ENCODE data around the gene ACAP3.

The ACAP3 gene

DNA sequence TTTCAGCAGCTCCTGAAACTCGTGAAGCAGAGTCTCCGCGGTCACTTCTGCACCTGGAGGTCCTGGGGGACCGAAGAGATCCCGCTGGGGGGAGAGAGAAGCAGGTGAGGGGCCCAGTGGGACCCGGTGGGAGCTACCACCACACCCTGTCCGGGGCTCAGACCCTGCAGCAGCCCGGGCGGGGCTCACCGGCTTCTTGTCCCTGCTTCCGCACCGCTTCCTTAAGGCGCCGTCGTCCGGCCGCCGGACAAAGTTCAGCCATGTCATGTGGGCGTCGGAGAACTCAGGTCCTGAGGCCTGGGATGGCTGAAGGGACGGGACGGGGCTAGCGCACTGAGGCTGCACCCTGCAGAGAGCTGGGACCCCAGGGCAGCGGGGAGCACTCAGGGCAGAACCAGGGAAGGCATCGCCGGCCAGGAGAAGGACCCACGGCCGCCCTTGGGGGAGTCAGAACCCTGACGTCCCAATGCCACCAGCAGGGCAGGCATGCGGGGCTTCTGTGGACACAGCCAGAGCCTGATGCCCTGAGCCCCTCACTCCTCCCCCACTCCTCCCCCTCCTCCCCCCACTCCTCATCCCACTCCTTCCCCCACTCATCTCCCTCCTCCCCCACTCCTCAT, 63.4 kb downstream of the ACAP3 start:
- no peak for DNase-seq (ENCODE audit: low spot score)

DNA sequence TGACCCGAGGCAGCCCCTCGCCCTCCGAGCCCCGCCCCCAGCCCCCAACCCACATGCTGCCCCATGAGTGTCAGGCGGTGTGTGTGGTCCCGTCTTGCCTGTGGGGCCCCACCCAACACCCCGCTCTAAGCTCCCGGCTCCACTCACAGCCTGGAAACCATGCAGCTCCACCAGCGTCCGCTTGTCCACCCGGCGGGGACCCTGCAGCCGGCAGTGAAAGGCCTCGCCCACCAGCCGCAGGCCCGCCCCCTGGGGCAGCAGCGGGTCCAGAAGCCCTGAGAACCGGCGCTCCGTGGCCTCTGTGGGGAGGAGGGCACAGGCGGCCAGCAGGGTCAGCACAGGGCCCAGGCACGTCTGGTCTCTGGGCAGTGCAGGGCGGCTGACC, 63.9 kb downstream of the ACAP3 start:
- no peak for DNase-seq (ENCODE audit: low spot score)

DNA sequence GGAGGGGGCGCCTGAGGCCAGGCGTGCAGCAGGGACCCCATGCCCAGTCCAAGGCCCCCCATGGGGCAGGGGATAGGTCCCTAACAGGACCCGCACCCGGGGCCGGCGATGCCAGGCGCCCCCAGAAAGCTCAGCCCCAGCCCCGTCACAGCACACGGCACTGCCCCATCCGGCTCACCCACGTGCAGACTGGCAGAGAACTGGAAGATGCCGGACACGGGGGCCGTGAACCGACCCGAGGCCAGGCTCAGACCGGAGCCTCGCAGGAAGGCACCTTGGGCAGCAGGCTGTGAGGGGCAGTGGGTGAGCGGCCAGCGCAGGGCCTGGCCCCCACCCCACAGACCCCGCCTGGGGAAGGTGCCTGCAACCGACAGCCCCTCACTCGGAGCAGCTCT, 64.5 kb downstream of the ACAP3 start:
- no peak for DNase-seq (ENCODE audit: low spot score)

DNA sequence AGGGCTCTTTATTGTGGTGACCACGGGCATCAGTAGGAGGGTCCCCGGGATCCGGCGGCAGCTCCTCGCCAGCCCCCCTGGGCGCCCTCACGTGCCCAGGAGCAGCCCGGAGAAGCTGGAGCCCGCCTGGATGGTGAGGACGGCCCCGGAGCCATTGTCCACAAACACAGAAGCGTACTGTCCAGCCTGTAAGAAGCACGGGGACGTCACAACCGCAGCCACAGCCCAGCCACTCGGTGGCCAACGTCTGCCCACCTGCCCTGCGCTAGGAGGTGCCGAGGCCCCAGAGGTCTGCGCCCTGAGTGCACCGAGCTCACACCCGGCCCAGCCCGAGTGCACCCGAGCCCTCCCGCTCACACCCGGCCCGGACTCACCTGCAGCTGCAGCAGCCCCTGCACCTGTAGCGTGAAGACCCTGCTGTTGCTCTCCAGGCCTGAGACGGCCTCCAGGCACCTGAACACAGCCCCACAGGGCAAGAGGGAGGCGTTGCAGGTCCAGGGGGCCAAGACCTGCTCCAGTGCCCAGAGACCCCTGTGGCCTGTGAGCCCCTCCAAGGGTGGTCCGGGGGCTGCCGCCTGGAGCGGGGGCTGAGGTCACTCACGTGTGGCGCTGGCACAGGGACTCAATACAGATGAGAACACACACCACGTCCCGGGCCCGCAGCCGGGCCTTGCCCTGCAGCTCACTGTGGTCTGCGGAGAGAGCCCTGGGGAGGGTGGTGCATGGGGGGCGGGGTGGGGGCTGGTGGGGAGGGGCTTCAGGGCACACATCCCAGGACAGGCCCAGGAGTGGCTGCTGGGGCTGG, 65.1 kb downstream of the ACAP3 start:
- no peak for DNase-seq (ENCODE audit: low spot score)

Data from LoVo (cell line).